ENCODE results near the gene CRNN.

GRCh38 chr1:152413909-152414308 lies at the start of gene CRNN:
- TF ChIP-seq CTCF (IDR thresholded peaks at IDR 0.05) (no peak), POLR2A (IDR thresholded peaks at IDR 0.05) (no peak), POLR2AphosphoS5 (IDR thresholded peaks at IDR 0.05) (no peak)

Measured in upper lobe of left lung (tissue), 4 donors.